Measurements from ENCODE around the gene RPS18.

DNA sequence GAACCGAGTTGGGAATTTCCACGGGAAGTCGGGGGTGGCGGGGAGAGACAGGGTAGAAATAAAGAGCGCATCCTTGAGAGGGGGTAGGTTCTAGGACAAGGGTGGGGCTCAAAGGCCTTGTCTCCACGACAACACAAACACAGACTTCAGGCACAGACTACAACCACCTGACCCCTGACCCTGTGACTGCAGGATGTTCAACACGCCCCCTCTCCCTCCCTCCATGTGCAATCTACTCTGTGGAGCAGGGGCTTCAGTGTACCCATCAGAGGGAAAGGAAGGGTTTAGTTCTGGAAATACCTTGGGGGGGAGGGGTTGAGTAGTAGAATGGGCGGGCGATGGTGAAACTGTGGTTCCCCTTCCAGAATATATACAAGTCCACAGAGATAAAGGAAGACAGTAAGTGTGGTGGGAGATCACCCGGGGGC, 42.7 kb downstream of the RPS18 start:
- TF ChIP-seq, protein P1, sequence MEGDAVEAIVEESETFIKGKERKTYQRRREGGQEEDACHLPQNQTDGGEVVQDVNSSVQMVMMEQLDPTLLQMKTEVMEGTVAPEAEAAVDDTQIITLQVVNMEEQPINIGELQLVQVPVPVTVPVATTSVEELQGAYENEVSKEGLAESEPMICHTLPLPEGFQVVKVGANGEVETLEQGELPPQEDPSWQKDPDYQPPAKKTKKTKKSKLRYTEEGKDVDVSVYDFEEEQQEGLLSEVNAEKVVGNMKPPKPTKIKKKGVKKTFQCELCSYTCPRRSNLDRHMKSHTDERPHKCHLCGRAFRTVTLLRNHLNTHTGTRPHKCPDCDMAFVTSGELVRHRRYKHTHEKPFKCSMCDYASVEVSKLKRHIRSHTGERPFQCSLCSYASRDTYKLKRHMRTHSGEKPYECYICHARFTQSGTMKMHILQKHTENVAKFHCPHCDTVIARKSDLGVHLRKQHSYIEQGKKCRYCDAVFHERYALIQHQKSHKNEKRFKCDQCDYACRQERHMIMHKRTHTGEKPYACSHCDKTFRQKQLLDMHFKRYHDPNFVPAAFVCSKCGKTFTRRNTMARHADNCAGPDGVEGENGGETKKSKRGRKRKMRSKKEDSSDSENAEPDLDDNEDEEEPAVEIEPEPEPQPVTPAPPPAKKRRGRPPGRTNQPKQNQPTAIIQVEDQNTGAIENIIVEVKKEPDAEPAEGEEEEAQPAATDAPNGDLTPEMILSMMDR (IDR thresholded peaks at IDR 0.05) = no peak
- TF ChIP-seq POLR2A (IDR thresholded peaks at IDR 0.05) = peak; percentile 34
- no peak for TF ChIP-seq EP300 (IDR thresholded peaks at IDR 0.05)

All from ovary (tissue), 3 donors.